Left ventricle myocardium superior (tissue), 1 donor: ENCODE results near the gene C5orf15. TPM values are rescaled to one million over a fixed set of nuclear protein-coding genes. Genes with fewer than 3 reads are reported as not detected.

Experiments
- ATAC-seq: fragments of 200-7000 bp; cut with Tn5 transposase; one replicate; pipeline ENCODE4 v1.9.1; 2020; ENCODE audit warnings: mild to moderate bottlenecking, moderate library complexity
- DNase-seq: peaks from one replicate; pipeline ENCODE4 v3.0.0-alpha.2; 2020
- intact Hi-C: fragments of 100-400 bp; cut with micrococcal nuclease; formaldehyde crosslinking; loops from one replicate; pipeline ENCODE4 v1.11.0; 2022
- total RNA-seq: library from RNA; stranded (reverse); fragmentation: NEBNext Ultra II Directional; extraction: Animal tissue kit (Norgen Biotek cat#: 25700); gene quantifications from one replicate; pipeline ENCODE4 v1.2.1, GENCODE V29; 2021
- donor health status: DM: no; HTN: yes; CAD: no; lungs with severe emphysema.

C5orf15 gene
- total RNA-seq, 1 donor from 2014 or later = 32.9 TPM

DNA sequence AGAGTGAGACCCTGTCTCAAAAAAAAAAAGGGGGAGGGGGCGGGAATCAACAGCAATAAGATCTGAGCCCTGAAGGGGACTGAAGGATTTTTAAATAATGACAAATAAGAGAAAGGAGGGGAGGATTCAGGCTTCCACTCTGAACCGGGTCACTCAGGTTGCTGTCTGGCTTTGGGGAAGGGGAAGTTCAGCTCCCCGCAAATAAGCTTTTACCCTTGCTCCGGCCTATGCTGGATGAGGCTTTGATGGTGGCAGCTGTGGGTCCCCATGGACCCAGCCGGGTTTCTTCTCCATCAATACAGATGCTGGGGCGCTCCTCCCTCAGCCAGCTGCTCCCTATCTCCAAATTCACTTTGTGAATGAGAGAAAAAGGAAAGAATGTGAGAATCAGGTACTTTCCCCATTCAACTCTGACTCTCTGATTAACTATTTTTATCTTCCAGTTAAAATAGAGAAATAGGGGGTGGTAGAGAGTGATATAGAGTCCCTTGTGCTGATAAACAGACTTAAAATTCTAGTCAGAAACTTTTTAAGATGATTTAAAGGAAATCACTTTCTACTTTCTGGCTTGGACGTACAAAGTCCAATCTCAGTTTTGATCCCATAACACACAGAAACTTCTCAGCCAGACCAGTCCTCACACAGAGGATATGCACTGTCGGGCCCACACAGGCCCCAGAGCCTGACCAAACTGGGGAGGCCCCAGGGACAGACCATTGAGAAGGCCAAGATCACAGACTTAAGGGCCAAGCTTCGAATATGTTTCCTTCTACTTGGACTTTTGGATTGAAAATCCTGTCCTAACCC lies 39.6 kb downstream of the C5orf15 start:
- no peak for ATAC-seq
- intact Hi-C loops = no loop called here
- DNase-seq = no peak

DNA sequence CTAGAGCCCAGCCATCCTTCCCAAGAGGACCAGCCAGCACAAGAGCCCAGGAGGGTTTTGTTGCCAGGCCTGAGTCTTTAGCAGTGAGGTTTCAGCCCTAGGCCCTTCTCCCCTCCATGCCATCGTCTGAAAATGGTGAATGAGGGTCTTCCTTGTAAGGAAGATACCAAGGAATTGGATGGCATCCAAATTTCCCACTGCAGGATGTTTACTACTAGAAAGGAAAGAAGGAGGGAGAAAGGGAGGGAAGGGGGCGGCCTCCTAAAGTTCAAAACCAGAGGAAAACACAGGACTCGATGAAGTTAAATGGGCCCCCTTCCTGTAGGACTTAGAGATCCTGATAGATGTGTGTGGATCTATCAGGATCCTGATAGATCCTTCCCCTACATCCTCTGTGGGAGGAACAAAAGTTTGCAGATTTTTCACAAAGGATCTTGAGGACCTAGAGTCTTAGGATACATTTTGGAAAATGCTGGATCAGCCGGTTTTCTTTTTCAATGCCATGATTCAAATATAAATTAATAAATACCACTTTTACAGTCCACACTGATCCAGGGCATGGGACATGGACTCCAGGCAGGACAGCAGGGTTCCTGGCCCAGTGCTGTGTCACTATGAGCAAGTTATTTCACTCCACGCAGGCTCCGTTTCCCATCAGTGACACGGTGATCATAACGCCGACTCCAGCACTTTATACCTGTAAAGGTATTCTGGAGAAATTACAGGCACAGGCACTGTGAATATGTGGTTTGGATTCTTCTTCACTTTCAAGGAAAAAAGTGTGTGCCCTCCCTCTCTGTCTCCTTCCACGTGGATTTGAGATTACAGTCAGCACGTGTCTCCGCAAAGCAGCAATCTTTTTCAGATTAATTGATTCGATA lies 40.9 kb downstream of the C5orf15 start:
- intact Hi-C loops = no loop called here
- no peak for ATAC-seq
- DNase-seq = no peak

DNA sequence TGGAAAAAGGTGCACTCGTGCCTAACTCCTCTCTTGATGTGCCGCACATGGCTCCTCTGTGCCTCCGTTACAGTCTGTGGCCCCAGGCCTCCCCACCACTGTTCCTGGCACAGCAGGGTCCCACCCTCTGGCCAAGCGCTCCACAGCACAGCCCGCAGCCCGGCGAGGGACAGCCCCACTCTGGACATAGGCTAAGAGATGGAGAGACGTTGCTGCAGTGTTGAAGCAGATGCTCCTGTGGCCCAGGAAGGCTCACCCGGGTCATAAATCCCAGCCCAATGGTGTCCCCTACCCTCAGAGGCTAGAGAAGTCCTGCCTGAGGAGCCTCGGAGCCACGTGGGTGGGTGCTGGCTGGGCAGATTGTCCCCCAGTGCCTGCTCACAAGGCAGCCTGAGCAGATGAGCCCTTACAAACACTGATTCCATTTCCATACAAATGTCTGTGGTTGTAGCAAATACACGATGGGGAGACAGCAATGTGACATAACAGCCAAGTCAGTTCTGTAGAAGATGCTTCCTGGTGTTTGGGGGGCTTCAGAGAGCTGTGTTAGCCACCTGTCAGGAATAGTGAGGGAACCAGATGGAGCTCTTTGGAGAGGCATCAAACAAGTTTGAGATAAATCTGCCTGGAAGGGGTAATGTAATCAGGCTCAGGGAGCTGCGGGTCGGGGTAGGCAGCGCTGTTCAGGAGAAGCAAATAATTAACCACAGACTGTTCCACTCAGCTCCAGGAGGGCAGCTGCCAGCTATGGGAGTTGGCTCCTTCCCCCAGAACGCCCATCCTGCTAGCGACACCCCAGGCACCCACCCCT lies 41.7 kb downstream of the C5orf15 start:
- no peak for DNase-seq
- intact Hi-C loops = no loop called here
- ATAC-seq = no peak

DNA sequence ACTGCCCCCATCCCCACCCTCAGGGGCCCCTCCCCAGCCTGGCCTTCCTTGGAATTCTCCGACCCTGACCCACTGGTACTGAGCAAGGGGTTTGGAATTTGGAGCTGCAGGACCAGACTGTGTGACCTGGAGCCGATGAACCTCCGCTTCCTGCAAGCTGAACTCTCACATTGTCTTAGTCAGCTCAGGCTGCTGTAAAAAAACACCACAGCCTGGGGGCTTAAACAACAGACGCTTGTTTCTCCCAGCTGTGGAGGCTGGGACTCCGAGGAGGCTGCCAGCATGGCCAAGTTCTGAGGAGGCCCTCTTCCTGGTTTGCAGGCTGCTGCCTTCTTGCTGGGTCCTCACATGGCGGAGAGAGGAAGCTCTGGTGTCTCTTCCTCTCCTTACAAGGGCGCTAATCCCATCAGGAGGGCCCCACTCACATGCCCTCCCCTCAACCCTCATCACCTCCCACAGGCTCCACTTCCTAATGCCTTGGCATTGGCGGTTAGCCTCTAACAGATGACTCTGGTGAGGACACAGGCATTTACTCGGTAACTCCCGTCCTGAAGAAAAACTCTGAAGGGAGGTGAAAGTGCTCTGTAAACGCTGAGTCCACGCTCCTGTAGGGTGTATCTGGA lies 42.4 kb downstream of the C5orf15 start:
- no peak for DNase-seq
- no peak for ATAC-seq
- intact Hi-C loops = no loop called here

DNA sequence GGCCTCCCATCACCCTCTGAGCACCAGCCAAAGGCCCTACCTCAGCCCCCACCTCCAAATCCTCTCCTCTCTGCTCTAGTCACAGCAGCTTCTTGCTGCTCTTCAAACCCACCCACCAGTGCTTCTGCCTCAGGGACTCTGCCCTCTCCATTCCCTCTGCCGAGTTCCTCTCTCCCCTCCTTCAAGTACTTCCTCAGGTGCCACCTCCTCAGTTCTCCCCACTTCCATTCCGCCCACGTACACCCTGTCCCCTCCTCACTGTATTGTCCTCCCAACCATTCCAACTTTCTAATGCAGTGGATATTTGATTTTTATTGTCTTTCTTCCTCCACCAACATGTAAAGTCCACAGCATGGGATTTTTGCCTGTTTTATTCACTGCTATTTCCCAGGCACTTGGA lies 43.2 kb downstream of the C5orf15 start:
- intact Hi-C loops = no loop called here
- no peak for DNase-seq
- no peak for ATAC-seq

DNA sequence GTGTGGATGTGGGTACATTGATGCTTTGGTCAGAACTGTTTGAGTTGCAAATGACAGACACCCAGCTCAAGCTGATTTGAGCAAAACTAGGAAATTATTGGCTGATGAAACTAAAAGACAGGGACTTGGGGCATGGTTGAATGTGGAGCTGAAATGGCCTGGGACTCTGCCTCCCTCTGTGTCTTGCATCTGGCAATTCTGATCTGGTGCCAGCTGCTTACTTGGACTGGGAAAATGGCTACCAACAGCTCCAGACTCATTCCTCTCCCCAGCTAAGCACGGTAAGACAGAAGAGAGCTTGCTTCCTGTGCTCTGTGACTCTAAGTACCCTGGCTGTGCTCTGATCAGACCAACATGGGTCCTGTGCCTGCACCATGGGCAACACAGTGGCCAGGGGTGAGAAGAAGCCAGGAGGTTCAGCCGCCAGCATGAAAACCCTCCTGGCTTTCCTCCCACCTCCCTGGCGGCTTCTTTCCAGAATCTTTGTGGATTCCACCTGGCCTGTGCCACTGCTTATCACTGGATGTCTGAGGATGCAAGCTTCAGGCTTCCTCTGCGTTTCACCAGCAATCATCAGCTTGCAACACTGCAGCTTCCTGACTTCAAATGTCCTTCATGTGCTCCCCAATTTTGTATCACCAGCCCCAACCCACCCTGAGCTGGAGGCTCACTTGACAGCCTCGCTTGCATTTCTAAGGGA lies 44.1 kb downstream of the C5orf15 start:
- DNase-seq (no peak), ATAC-seq (no peak)
- intact Hi-C loops = no loop called here

DNA sequence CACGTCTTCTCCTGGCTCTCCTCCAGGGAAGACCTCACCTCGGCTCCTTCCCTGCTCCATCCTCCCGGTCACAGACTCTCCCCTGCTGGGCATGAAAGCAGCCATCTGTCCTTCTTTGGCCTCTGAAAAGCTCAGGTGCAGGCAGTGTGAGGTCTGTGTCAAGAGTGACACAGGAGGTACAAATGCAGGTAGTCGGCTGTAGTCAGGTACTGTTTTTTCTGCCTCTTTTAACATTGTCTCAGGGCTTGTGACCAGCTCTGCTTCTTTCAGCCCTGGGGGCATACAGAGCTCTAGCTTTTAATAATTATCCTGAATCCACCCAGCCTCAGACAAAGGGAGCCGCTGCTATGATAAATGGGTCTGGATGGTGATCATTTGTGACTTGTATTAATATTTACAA lies 46.4 kb downstream of the C5orf15 start:
- ATAC-seq (no peak), DNase-seq (no peak)
- intact Hi-C loops = no loop called here

DNA sequence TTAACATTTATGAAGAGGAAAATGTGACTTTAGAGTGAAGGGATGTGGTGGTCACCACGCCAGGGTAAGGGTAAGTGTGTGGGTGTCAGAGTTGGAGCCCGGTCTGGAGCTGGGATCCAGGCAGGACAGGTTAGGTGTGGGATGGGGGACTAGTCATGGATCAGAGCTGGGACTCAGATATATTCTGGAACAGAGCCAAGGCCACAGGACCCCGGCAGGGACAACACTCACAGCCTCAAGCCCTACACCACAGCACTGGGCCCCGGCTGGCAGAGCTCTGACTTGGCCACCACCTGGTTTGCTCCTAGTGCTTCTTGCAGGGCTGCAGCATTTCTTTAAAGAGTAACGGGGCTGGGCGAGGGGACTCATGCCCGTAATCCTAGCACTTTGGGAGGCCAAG lies 47.4 kb downstream of the C5orf15 start:
- ATAC-seq = no peak
- intact Hi-C loops = no loop called here
- DNase-seq = no peak

DNA sequence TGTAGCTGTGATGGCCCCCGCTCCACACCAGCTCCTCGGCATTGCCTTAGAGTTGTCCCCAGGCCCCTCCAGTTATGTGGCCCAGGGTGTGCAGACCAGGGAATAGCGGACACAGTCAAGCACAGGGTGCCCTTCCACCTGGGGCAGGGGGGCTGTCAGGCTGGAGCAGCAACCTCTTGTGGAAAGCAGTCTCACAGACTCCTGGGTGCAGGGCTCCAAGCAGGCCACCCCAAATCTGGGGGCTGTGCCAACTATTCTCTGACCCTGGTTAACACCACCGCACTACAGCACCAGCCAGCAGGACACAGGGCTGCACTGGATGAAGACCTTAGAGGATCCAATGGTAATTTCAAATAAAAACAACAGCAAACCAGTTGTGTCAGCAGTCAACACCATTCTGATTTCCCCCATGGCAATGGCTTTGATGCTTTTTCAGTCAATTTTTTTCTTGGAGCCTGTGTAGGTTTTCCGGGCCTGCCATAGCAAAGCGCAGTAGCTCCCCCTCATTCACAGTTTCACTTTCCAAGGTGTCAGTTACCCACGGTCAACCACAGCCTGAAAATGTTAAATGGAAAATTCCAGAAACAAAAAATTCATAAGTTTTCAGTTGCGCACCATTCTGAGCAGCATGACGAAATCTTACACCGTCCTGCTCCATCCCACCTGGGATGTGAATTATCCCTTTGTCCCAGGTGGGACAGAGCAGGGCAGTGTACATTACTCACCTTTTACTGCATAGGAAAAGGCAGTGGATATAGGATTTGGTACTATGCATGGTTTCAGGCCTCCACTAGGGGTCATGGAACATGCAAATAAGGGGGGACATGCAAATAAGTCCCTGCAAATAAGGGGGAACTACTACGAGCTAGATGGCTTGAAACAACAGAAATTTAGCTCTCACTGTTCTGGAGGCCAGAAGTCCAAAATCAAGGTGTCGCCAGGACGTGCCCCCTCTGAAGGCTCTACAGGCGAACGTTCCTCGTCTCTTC lies 49.0 kb downstream of the C5orf15 start:
- intact Hi-C loops = no loop called here
- ATAC-seq = peak; percentile 36
- no peak for DNase-seq

DNA sequence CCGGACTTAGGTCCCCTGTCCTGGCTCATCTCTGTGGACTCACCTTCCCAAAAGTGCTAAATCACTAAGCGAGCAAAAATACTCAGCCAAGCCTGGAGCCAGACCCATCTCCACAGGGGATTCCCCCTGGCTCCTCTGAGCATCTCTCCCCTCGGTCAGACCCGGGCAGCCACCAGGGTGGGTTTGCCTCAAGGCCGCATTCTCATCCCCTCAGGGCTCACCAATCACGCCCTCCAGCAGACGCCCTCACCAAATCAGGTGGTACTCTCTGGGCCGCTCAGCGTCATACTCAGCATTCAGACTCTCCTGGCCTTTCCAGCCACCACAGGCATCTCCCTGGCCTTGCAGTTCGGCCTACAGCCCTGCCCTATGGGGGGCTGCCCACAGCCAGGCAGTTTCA lies 49.7 kb downstream of the C5orf15 start:
- intact Hi-C loops = no loop called here
- no peak for ATAC-seq
- DNase-seq = no peak

DNA sequence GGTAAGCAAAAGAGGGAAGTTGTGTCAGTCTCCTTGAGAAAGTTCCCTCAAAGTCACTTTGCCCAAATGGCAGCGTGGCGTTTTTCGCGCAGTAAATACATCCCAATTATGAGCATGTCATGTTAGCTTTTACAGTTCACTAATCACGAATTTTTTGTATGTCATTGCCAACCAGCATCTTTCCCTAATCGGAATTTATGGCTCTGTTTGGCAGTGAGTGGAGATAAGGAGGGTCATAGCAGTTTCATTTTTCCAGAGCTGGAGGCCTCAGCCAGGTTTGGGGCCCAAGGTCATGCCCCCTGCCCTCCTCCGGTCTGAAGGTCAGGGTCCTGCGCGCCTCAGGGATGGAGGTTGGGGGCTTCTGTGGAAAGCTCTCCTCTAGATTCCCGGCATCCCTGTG lies 50.1 kb downstream of the C5orf15 start:
- intact Hi-C loops = no loop called here
- no peak for DNase-seq
- ATAC-seq = no peak

DNA sequence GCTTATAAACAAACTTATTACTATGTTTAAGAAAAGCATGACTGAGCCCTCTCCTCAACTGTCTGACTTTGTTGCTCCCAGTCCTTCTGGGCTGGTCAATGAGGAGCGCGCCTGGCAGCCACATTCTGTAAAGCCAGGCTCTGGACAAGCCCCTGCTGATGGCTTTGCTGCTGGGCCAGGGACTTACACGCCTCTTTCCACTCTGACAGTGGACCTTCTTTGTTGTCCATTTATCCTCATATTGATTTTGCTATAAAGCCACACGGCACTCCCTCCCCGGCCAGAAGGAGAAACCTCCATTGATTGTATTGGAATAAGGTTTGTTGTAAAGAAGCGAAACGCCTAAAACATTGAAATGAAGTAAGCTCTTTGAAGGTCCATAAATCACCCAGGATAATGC lies 50.6 kb downstream of the C5orf15 start:
- DNase-seq (no peak), ATAC-seq (no peak)
- intact Hi-C loops = no loop called here

DNA sequence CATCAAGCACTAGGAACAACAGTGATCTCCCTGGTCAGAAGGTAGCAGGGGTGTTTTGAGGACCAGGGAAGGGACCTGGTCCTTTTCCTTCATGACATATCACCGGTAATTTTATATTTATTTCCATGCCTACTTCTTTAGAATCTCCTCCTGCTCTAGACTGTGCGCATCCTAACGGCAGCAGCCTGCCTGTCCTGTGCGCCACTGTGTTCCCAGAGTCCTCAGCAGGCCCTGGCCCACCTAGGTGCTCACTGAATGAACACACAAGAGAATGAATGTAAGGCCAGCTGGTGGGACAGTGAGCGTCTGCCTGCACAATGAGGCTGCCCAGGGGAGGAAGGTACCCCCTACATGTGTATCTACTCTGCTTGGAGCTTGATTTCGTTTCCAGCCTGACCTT lies 51.5 kb downstream of the C5orf15 start:
- intact Hi-C loops = no loop called here
- no peak for DNase-seq
- ATAC-seq = no peak

DNA sequence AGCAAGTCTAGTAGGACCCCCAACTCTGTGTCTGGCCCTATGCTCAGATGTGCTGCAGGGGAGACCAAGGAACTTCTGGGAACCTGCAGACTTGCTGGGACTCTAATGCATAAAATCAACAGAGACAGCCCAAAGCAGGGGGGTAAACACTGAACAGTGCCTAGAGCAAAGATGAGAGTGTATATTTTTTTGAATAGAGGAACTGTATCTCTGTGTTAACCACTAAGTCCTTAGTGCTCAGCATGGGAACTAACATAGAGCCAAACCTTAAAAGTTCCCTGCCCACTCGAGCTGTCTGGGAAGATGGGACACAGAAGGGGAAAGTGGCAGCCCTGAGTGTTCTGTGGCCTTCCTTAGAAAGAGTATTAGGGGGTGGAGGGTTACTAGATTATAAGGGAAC lies 51.9 kb downstream of the C5orf15 start:
- ATAC-seq = no peak
- intact Hi-C loops = no loop called here
- DNase-seq = no peak

DNA sequence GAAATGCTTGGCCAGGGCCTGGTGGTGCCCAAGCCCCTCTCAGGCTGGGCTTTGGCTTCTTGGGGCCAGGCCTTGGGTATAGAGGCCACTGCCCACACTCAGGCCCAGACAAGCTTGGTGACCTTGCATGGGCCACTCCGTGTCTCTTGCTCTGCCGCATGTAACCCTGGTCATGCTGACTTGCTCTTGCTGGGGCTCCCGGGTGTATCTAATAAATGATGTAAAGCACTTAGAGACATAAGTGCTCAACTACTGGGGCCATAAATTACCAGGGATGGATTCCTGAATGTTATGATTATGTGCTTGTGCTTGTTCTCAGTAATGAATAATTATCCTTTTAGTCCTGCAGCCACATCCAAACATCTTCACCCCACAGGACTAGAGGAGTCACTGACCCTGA lies 54.0 kb downstream of the C5orf15 start:
- intact Hi-C loops = no loop called here
- no peak for ATAC-seq
- DNase-seq = no peak

DNA sequence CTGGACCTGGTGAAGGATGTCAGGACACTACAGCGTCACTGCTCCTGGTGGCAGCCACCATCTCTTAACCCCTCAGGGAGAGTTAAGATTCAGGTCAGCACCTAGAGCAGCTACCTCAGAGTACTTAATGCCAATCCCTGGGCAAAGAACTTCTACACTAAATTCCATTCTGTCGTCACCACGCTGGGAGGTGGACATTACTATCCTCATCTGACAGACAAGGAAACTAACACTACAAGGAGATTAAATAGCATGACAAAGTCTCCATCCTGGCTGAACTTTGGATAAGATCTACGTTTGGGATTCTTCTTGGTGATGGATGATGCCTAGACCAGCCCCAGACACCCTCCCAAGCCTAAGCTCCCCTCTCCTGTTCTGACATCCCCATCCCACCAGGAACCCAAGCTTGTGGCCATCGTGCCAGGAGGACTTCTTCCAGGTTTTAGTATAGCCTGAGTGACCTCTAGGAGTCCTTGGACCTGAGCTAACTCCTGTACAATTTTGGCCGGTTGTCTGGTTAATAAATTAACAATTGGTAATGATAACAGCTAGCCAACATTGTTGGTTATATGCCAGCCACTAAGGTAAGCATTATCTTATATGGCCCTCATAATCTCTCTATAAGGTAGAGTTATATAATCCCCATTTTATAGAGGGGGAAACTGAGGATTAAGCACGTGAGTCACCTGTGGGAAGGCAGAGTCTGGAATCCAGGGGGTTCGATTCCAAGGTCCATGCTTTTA lies 54.8 kb downstream of the C5orf15 start:
- intact Hi-C loops = no loop called here
- ATAC-seq (no peak), DNase-seq (no peak)

DNA sequence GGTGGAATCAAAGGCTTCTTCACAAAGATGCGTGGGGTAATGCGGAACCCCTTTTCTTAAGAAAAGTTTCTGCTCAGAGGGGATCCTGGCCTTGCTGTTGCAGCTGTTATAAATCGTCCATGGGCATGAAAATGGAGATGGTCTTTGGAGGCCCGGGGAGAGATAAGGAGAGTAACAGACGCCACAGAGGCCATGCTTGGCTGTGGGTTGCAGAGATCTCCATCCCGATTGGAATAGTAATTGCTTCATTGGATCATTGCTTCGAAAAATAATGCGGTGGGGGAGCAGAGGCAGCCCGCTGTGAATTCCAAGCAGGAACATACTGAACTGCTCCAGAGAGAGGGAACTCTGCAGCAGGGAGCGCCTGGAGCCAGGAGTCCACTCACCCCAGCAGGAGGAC lies 55.5 kb downstream of the C5orf15 start:
- DNase-seq (no peak), ATAC-seq (no peak)
- intact Hi-C loops = no loop called here
